ENCODE results near the gene SLC9C1.

SLC9C1 gene

GRCh38 chr3:112128843-112129727 is 164.9 kb downstream of the SLC9C1 start:
- DNase-seq, result peak; percentile 88

DNA sequence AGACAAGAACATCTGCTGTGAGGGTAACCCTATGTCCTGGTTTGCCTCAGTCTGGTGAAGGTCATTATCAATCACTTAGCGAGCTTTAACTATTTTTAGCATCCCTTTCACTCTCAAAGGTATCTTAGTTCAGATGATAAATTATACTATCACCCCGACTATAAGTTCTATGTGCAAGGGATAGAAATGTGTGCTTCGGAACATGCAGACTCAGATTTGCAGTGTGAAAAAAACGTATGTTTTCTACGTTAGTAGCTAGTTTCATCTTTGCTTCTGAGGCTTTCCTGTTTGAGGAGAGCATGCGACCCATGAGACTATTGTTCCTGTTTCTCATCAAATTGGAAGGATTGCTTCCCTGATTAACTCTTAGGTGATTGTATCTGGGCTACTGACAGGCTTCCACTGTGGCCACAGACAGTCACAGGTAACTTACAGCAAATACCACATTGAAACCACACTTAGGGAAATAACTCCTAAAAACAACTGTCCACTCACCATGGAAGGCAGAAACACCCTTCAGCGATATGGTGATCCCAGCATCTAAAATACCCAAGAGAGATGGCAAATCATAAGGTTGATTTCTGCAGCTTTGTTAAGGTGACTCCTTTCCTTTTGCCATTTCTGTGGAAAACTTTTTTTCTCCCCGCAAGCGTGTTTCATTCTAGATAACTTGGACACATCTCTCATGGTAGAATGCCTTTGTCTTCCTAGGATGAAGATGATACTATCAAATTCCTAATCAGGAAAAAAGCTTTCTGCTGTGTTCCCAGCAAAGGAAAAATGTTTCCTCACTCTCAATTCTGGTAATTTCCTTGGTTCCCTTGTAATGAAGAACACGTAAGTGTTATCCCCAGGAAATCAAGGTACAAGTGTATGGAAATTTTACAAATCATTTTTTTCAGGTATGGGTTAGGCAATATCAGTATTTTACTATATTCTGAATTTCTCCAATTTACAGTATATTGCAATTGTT is 166.2 kb downstream of the SLC9C1 start:
- peak; percentile 30 for DNase-seq

DNA sequence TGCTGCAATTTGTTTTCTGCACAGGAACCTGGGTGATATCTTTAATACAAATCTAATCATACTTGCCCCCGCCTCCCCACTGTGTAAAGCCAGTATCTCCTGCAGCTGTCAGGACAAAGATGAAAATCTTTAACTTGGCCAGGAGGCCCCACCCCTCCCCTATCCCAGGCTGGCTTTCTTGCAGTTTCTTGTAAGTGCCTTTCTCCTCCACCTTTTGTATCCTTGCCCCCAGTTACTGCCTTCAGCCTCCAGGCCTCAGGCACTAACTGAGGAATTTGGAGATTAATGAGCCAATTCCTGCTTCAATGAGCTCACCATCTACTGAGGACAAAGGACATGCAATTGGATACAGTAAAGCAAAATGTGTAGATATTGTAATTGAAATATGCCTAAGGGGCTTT is 167.5 kb downstream of the SLC9C1 start:
- DNase-seq, result peak; percentile 34

DNA sequence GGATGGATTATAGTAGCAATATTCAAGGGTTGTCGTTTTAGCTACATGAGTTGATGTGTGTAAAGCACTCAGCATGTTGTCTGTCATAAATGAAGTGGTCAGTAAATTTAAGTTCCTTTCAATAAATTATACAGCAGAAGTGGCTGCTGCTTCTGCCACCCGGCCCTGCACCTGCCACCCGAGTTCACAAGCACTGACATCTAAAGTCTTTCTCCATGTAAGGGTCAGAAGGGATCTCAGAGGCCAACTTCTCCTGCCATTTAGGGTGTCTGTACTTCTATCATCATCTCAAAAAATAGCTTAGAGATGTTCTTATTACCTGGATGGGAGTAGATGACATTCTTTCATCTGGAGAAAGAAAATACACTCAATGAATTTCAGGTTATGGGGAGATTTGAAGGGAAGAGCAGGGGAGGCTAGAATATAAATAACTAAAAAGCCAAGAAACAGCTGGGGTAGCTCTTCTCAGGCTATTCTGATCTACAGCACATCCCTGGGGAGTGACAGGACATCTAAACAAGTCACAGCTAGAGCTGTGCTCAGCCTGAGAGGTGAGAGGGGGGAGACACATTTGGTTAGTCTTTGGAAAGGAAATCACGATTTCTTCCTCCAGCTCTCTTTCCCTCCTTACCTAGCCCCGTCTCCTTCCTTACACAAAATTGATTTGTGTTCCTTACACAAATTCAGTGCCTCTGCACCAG is 169.0 kb downstream of the SLC9C1 start:
- DNase-seq, result no peak

DNA sequence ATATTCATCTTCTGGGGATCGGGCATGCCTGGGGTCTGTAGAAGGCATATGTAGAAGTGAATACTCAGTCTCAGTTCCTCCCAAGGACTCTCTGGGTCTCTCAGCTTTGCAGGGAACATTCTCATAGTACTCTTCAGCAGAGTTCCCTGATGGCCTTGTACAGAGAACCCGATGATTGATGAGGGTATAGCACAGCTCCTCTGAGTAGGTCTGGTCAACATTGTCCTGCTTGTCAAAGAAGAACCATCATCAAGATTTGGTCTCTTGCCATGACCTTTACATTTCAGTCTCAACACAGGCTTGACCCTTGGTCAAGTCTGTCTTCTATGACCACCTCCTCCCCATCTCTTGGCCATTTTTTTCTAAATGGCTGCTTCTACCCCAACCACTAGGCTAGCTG is 170.5 kb downstream of the SLC9C1 start:
- DNase-seq, result no peak

DNA sequence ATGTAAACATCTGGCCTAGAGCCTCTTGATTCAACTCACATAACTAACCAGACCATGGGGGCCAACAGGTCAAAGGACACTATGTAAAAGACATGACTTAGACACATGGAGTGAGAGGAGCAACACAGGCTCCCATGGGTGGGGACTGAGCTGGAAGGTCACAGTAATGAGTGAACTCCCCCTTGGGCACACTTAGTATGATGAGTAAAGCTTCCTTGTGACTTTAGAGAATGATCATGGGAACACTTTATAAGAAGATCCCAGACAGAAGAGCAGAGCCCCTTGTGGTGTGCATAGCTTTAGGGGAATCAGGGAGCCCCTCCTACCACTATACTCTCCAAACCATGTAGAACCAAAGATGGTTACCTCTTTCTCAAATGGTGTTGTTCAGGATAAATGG is 171.1 kb downstream of the SLC9C1 start:
- no peak for DNase-seq

DNA sequence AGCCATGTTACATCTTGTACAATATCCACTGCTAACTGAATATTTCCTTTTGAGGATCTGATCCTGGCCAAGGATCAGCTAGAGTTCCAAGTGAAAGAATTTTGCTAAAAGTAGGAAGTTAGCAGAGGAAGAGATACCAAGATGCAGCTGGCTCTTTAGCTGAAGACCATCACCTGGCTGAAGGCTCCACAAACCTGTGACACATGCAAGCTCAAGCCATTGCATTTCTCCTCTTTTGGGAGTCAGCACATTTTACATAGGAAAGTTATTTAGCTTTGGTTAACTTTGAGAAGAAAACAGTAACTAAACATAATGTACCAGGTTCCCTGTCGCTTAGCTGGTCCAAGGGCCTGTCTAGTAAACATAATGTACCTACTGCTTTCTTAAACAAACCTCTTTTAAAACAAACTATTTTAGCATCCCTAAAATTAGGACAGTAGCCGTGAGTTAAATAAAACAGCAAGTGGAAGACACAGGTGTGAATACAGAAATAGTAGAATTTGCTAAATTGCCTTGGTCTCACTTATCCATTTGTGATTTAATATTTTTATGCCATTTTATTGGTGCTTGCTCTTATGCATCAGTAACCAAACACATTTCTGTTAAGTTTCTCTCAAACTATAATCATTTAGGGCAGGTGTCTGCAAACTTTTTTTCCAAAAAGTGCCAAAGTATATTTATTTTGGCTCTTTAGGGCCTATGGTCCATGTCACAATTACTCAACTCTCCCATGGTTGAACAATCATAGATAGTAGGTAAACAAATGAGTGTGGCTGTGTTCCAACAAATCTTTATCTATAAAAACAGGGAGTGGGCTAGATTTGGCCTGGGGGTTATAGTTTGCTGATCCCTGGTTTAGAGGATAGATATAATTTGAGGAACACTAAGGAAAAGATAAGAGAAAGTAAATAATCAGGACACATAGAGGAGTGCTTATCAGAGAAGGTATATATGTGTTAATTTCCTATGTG is 172.2 kb downstream of the SLC9C1 start:
- DNase-seq, result no peak

- peak; percentile 38 for DNase-seq
Measured at GRCh38 chr3:112119962-112120836, 173.8 kb downstream of the SLC9C1 start.

GRCh38 chr3:112117841-112118571 is 176.0 kb downstream of the SLC9C1 start:
- DNase-seq, result no peak

DNA sequence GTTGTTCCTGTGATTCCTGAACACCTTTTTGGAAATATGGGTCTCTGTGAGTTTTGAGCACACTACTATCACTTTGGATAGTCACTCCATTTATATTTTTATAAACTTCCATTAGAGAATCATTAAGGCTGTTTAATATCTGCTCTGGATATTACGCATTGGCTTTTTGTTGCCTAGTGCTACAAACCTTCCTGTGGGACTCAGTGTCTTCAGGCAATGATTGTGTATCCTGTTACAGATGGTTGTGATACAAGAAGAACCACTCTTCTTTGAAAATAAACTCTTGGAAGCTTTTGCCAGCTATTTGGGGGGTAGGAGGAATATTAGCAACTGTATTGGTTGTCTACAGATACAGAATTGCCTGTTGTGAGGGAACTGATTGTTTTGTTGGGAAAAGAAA is 176.6 kb downstream of the SLC9C1 start:
- DNase-seq, result no peak

GRCh38 chr3:112116748-112117186 is 177.2 kb downstream of the SLC9C1 start:
- no peak for DNase-seq

DNA sequence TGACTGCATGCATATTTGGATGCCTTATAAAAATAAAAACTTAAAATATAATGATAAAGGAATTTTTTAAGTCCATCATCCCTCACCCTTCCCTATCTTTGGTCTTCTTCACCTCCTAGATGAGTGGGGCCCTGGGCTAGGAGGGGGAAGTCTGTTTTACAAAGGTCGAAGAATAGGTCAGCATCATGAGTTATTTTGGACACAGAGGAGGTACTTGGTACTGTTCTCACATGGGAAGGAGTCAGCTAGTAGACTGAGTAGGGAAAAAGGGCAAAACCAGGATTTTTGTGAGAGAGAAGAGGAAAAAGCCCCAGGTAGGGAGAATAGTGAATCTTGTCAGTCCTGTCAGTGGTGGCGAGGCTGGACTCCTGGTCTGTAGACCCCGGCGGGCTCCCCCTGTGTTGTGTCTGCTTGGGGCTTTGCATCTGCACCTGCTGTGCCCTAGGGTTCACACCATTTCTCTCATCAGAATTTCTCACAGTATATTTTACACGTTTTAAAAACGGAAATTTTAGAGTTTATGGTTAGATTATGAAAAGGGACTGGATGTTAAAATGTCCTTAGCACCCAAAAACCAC is 178.1 kb downstream of the SLC9C1 start:
- DNase-seq, result no peak

- no peak for DNase-seq
Measured at GRCh38 chr3:112115161-112115739, 178.8 kb downstream of the SLC9C1 start.

DNA sequence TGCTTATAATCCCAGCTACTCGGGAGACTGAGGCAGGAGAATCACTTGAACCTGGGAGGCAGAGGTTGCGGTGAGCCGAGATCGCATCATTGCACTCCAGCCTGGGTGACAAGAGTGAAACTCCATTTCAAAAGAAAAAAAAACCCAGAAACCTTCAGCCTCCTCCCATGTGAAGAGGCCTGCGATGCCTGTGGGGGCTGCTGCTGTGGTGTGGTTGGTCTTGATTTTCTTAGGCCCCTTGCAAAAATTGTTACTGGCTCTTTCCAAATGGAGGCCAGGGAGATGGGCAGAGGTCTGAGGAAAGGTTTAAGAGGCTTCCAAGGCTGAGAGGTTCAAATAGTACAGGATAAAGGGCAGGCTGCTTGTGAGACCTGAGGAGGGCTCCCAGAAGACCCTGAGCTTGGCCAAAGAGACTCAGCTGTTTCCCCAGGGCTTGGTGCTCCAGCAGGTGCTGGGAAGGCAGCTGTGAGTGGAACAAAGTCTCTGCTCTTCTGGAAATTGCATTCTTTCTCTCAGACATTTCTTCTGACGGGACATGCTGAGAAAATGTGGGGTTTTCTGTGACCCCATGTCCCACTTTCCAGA is 179.3 kb downstream of the SLC9C1 start:
- no peak for DNase-seq

- peak; percentile 81 for DNase-seq
Measured at GRCh38 chr3:112111785-112112402, 182.1 kb downstream of the SLC9C1 start.

DNA sequence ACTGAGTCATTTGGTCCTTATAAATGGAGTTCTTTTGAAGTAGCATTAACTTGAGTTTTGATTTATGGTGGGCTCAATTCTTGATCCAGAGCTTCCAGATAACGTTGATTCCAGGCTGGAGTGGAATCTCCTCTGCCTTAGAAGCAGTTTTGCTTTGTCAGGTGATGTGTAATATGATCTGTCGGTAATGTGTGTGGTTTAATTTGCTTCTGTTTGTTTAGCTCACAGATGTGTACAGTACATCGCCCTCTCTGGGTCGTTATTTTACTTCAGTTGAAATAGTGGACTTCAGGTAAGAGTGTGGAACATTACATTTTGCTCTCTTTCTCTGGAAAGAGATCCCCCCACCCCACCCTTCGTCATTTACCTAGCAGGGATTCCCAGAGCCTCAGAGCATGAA is 184.7 kb downstream of the SLC9C1 start:
- no peak for DNase-seq

GRCh38 chr3:112104774-112105173 is 189.2 kb downstream of the SLC9C1 start:
- DNase-seq, result no peak

GRCh38 chr3:112101916-112102315 is 192.1 kb downstream of the SLC9C1 start:
- no peak for DNase-seq
